CD4-positive, alpha-beta T cell (primary cell): ENCODE results near the gene LBX2. TPM values are rescaled to one million over a fixed set of nuclear protein-coding genes. Genes with fewer than 3 reads are reported as not detected.

Experiments
- ATAC-seq: fragments of 200-7000 bp; cut with Tn5 transposase; one replicate; pipeline ENCODE4 v1.10.0; 2022; ENCODE audit warnings: mild to moderate bottlenecking; ENCODE audit not compliant: poor library complexity
- CTCF ChIA-PET: fragments of 350-600 bp; sonication (Branson Sonifier 250); formaldehyde crosslinking; loops from one replicate; lab custom pipeline; 2021; ENCODE audit warnings: antibody characterized with exemption, inconsistent platforms; lab: Charles Lee
- POLR2A ChIA-PET: fragments of 350-600 bp; sonication (Branson Sonifier 250); formaldehyde crosslinking; loops from one replicate; lab custom pipeline; 2021; ENCODE audit warnings: antibody characterized with exemption, inconsistent platforms; lab: Charles Lee
- DNase-seq, 14 experiments: peaks; one replicate each; pipeline ENCODE4 v3.0.0-alpha.2; 2013 to 2020; ENCODE audit warnings: mixed read lengths in 2 of 14
- H3K27ac ChIP-seq, 2 donors: one replicate each; pipeline versions ENCODE4 v1.5.1 to v1.7.0; 2013; ENCODE audit warnings: low read length in 2 of 2, low read depth in 1 of 2, mild to moderate bottlenecking in 1 of 2
- H3K27me3 ChIP-seq, 2 experiments: 1 replicate in 1 of 2; 2 replicates in 1 of 2; pipeline versions ENCODE4 v1.6.1 to v1.7.0; 2013; ENCODE audit warnings: low read length in 2 of 2, control low read depth in 1 of 2, mild to moderate bottlenecking in 1 of 2, moderate library complexity in 1 of 2; ENCODE audit not compliant: insufficient read depth in 2 of 2, control insufficient read depth in 1 of 2
- H3K36me3 ChIP-seq: one replicate; pipeline ENCODE4 v1.6.1; 2013; ENCODE audit warnings: low read length, control low read depth; ENCODE audit not compliant: insufficient read depth
- H3K4me1 ChIP-seq: one replicate; pipeline ENCODE4 v1.6.1; 2013; ENCODE audit warnings: low read length, control low read depth; ENCODE audit not compliant: insufficient read depth
- H3K4me3 ChIP-seq: one replicate; pipeline ENCODE4 v1.5.1; 2013; ENCODE audit warnings: mild to moderate bottlenecking, low read length, moderate library complexity
- H3K9me3 ChIP-seq, 2 experiments: 1 replicate in 1 of 2; 2 replicates in 1 of 2; pipeline versions ENCODE4 v1.6.1 to v1.7.0; 2013; ENCODE audit warnings: low read length in 2 of 2, mild to moderate bottlenecking in 2 of 2, control low read depth in 1 of 2, moderate library complexity in 1 of 2; ENCODE audit not compliant: control insufficient read depth in 1 of 2, insufficient read depth in 1 of 2
- H3K27ac Mint-ChIP-seq: one replicate; pipeline ENCODE4 v1.8.0; 2020; ENCODE audit warnings: mixed read lengths
- H3K27me3 Mint-ChIP-seq: one replicate; pipeline ENCODE4 v1.8.0; 2021; ENCODE audit warnings: mixed read lengths
- H3K36me3 Mint-ChIP-seq: one replicate; pipeline ENCODE4 v1.8.0; 2021; ENCODE audit warnings: low read depth, mixed read lengths
- H3K4me1 Mint-ChIP-seq: one replicate; pipeline ENCODE4 v1.8.0; 2021; ENCODE audit warnings: low read depth, mixed read lengths
- H3K4me3 Mint-ChIP-seq: one replicate; pipeline ENCODE4 v1.8.0; 2020; ENCODE audit warnings: mild to moderate bottlenecking, mixed read lengths
- H3K9me3 Mint-ChIP-seq: one replicate; pipeline ENCODE4 v1.8.0; 2020; ENCODE audit warnings: mixed read lengths
- CTCF ChIP-seq: fragments of 200-600 bp; IDR thresholded peaks from one replicate; pipeline ENCODE4 v1.8.0; 2022; ENCODE audit warnings: antibody characterized with exemption, mild to moderate bottlenecking
- intact Hi-C, 2 experiments: fragments of 100-400 bp; cut with DNase I in 1 of 2; cut with micrococcal nuclease in 1 of 2; formaldehyde crosslinking; loops; one replicate each; pipeline versions ENCODE4 v1.15.1 to v1.9.0; 2023 to 2025; cut with DNase I, micrococcal nuclease
- total RNA-seq, 174 experiments: library from RNA in 2 of 174; stranded (reverse) in 2 of 174; gene quantifications; one replicate each; pipeline ENCODE4 v1.2.3 and lab custom pipeline; 2021 to 2026

Gene LBX2
- total RNA-seq, 2 experiments from 2014 or later, result not detected

- H3K27ac ChIP-seq, result peak within 1 kb of the TSS; percentile 93 to 94
- peaks cover 24% of the 10 kb centered on the region for H3K36me3 ChIP-seq
- H3K9me3 ChIP-seq, result no peaks in the 10 kb centered on the region
- Mint-ChIP-seq H3K4me1 (peaks cover 26% of the 10 kb centered on the region), H3K27ac (peak within 1 kb of the TSS; percentile 97), H3K4me3 (peak within 1 kb of the TSS; percentile 99), H3K27me3 (no peaks in the 10 kb centered on the region), H3K36me3 (peaks cover 54% of the 10 kb centered on the region), H3K9me3 (no peaks in the 10 kb centered on the region)
- DNase-seq (peak; percentile 87 to 96 (median 91)), ATAC-seq (peak; percentile 94)
- H3K4me3 ChIP-seq, result peak within 1 kb of the TSS; percentile 77
- ChIA-PET POLR2A (interaction anchor here (0.7 to 6.9 kb wide), 20 partner anchors 11 to 654 kb away, joined by 3 to 169 read pairs (median 8); partner anchors contain the start of genes AUP1, C2orf81, DQX1 and HTRA2), CTCF (interaction anchor here (0.6 to 4.6 kb wide), 21 partner anchors 8 to 1249 kb away, joined by 3 to 61 read pairs (median 5); partner anchors contain the start of genes AUP1, C2orf81, CCT7 and HTRA2)
- peak; percentile 85 for TF ChIP-seq CTCF
- H3K27me3 ChIP-seq, result no peaks in the 10 kb centered on the region
- intact Hi-C loops, result loop anchor here (1.0 to 5.0 kb wide), 9 partner anchors 11 to 394 kb away; partner anchors contain the start of genes INO80B (in 2 of the 2), MRPL53 (in 2 of the 2), AUP1 (in 1 of the 2) and C2orf81 (in 1 of the 2)
- H3K4me1 ChIP-seq, result peaks cover 31% of the 10 kb centered on the region
Observed at GRCh38 chr2:74482801-74483674, 16.4 kb downstream of the LBX2 start, which contains the start of the genes CCDC142 and TTC31. Gene CCDC142, minus strand, starts transcription at chr2:74482998. Its CDS starts 161 bp downstream, at chr2:74482837. Gene TTC31, plus strand, starts transcription at chr2:74483081. Its CDS starts 15 bp downstream, at chr2:74483096.

DNA sequence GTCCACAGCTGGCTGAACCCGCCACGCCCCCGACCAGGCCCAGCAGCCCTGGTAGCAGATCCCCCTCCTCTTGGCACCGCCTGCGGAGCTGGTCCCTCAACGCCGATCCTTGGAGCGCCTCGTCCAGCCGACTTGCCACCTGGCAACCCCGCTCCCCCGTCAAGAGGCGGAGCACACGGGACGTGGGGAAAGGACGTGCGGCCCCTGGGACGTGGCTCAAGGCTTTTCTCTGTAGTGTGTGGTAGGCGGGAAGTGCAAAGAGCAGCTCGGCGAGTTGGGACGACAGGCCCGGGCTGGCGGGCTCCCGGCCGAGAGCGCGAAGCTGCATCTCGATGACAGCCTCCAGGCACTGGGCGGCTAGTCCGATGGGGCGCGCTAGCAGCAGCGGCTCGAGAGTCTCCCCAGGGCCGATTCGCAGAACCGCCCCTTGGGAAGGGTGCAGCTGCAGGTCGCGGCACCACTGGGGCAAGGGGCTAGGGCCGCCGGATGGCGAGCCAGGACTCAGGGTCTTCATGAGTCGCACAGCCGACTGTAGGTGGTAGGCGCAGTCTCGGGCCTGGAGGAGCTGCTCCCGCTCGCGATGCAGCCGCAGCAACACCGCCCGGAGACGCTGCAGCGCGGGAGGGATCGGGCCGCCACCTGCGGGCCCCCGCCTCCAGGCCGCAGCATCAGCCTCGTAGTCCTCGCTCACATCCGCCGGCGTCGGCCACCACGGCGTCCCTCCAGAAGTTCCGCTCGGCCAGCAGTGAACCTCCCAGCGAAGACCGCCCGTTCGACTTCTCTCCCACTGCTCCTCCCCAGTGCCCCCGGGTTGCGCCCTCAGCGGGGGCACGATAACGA is 17.2 kb downstream of the LBX2 start:
- ChIA-PET CTCF (interaction anchor here (0.6 to 4.6 kb wide), 16 partner anchors 8 to 745 kb away, joined by 3 to 61 read pairs (median 8); partner anchors contain the start of genes AUP1, C2orf81, HTRA2 and INO80B), POLR2A (interaction anchor here (0.7 to 6.9 kb wide), 21 partner anchors 10 to 654 kb away, joined by 3 to 169 read pairs (median 8); partner anchors contain the start of genes AUP1, C2orf81, DQX1 and HTRA2)
- peak in 10 of 14 experiments; percentile 35 to 79 (median 46) for DNase-seq
- Mint-ChIP-seq H3K36me3 (peaks cover 57% of the 10 kb centered on the region), H3K27ac (peak overlapping the region; percentile 97), H3K27me3 (no peaks in the 10 kb centered on the region), H3K9me3 (no peaks in the 10 kb centered on the region), H3K4me3 (peak overlapping the region; percentile 99), H3K4me1 (peaks cover 26% of the 10 kb centered on the region)
- peak overlapping the region; percentile 77 for H3K4me3 ChIP-seq
- peaks cover 30% of the 10 kb centered on the region for H3K36me3 ChIP-seq
- intact Hi-C loops, result loop anchor here (1.0 to 5.0 kb wide), 6 partner anchors 10 to 395 kb away; partner anchors contain the start of genes INO80B (in 2 of the 2), AUP1 (in 1 of the 2), HTRA2 (in 1 of the 2) and MRPL53 (in 1 of the 2)
- no peak for TF ChIP-seq CTCF
- H3K27ac ChIP-seq, result peak overlapping the region; percentile 93 to 94
- peaks cover 31% of the 10 kb centered on the region for H3K4me1 ChIP-seq
- no peaks in the 10 kb centered on the region for H3K9me3 ChIP-seq
- H3K27me3 ChIP-seq, result no peaks in the 10 kb centered on the region
- peak; percentile 32 for ATAC-seq
